SK-N-SH treated with all-trans-retinoic acid at 6 μM for 48 hours (cell line): ENCODE data around the gene KLHL3.

Source experiments
- ARNTL ChIP-seq: fragments of 450-650 bp; formaldehyde crosslinking; IDR thresholded peaks from 2 replicates; pipeline ENCODE4 v1.5.0; 2020; ENCODE audit warnings: low read depth, mild to moderate bottlenecking, moderate library complexity, borderline replicate concordance
- OSR1 ChIP-seq: fragments of 250-450 bp; sonication (Bioruptor Pico); IDR thresholded peaks from 2 replicates; pipeline ENCODE4 v1.8.0; 2022; ENCODE audit warnings: moderate library complexity, mild to moderate bottlenecking, inconsistent platforms
- ZFP3 ChIP-seq: fragments of 250-450 bp; sonication (Bioruptor Pico); IDR thresholded peaks from 2 replicates; pipeline ENCODE4 v1.5.0; 2020; ENCODE audit warnings: mild to moderate bottlenecking, moderate library complexity
- ZFP30 ChIP-seq: fragments of 450-650 bp; formaldehyde crosslinking; IDR thresholded peaks from 2 replicates; pipeline ENCODE4 v1.5.0; 2022; ENCODE audit warnings: mild to moderate bottlenecking, moderate library complexity
- ZNF565 ChIP-seq: fragments of 450-650 bp; formaldehyde crosslinking; conservative IDR thresholded peaks from 2 replicates; pipeline ENCODE4 v1.5.0; 2020; ENCODE audit warnings: low read depth, mild to moderate bottlenecking, moderate library complexity
- TF ChIP-seq, protein P1 (sequence below): fragments of 250-450 bp; sonication (Bioruptor Pico); IDR thresholded peaks from 2 replicates; pipeline ENCODE4 v1.5.1; 2020; ENCODE audit warnings: low read depth, mild to moderate bottlenecking, moderate library complexity
- TF ChIP-seq, protein P2 (sequence below): fragments of 250-450 bp; sonication (Bioruptor Pico); IDR thresholded peaks from 2 replicates; pipeline ENCODE4 v1.8.0; 2021; ENCODE audit warnings: low read depth, mild to moderate bottlenecking, moderate library complexity, borderline replicate concordance
- TF ChIP-seq, protein P3 (sequence below): fragments of 250-450 bp; sonication (Bioruptor Pico); IDR thresholded peaks from 2 replicates; pipeline ENCODE4 v1.8.0; 2020; ENCODE audit warnings: mild to moderate bottlenecking, moderate library complexity, borderline replicate concordance

DNA sequence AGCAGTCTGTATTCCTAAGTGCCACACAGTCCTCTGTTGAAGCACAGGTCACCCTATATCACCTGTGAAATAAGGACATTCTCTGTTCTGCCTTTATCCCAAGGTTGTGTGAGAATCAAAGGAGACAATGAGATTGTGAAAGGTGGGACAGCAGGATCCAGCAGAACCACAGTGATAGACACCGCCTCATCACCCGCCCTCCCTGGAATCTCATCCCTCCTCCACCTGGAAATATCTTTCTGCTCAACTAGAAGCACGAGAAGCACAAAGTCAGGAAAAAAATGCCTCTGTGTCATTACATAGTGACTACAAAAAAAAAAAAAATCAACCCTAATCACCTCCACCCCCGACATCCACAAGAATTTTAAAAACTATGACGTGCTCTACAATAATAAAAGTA lies 32.3 kb downstream of the KLHL3 start:
- no peak for TF ChIP-seq ZNF565 (CRISPR knock-in tag)
- no peak for TF ChIP-seq ZFP3 (CRISPR knock-in tag)
- TF ChIP-seq, protein P1, sequence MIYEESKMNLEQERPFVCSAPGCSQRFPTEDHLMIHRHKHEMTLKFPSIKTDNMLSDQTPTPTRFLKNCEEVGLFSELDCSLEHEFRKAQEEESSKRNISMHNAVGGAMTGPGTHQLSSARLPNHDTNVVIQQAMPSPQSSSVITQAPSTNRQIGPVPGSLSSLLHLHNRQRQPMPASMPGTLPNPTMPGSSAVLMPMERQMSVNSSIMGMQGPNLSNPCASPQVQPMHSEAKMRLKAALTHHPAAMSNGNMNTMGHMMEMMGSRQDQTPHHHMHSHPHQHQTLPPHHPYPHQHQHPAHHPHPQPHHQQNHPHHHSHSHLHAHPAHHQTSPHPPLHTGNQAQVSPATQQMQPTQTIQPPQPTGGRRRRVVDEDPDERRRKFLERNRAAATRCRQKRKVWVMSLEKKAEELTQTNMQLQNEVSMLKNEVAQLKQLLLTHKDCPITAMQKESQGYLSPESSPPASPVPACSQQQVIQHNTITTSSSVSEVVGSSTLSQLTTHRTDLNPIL (CRISPR knock-in tag) = no peak
- TF ChIP-seq, protein P2, sequence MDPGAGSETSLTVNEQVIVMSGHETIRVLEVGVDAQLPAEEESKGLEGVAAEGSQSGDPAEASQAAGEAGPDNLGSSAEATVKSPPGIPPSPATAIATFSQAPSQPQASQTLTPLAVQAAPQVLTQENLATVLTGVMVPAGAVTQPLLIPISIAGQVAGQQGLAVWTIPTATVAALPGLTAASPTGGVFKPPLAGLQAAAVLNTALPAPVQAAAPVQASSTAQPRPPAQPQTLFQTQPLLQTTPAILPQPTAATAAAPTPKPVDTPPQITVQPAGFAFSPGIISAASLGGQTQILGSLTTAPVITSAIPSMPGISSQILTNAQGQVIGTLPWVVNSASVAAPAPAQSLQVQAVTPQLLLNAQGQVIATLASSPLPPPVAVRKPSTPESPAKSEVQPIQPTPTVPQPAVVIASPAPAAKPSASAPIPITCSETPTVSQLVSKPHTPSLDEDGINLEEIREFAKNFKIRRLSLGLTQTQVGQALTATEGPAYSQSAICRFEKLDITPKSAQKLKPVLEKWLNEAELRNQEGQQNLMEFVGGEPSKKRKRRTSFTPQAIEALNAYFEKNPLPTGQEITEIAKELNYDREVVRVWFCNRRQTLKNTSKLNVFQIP (CRISPR knock-in tag) = no peak
- TF ChIP-seq ARNTL (CRISPR knock-in tag) = no peak
- TF ChIP-seq, protein P3, sequence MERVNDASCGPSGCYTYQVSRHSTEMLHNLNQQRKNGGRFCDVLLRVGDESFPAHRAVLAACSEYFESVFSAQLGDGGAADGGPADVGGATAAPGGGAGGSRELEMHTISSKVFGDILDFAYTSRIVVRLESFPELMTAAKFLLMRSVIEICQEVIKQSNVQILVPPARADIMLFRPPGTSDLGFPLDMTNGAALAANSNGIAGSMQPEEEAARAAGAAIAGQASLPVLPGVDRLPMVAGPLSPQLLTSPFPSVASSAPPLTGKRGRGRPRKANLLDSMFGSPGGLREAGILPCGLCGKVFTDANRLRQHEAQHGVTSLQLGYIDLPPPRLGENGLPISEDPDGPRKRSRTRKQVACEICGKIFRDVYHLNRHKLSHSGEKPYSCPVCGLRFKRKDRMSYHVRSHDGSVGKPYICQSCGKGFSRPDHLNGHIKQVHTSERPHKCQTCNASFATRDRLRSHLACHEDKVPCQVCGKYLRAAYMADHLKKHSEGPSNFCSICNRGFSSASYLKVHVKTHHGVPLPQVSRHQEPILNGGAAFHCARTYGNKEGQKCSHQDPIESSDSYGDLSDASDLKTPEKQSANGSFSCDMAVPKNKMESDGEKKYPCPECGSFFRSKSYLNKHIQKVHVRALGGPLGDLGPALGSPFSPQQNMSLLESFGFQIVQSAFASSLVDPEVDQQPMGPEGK = no peak
- TF ChIP-seq ZFP30 (CRISPR knock-in tag) = no peak
- no peak for TF ChIP-seq OSR1 (CRISPR knock-in tag)
